ENCODE results near the gene TRIM51G.
"Not testable (repeated sequence)": the region's sequence is repeated elsewhere in the genome, so short reads cannot be mapped to it uniquely, and the experiment has no call there.

TRIM51G gene

GRCh38 chr11:48983785-48984184 is at the start of gene TRIM51G:
TRIM51G (minus strand) TSS chr11:48983885; CDS start chr11:48981695, 2,190 bp downstream.
- not testable (repeated sequence) for DNase-seq (ENCODE audit: low spot score)

GRCh38 chr11:49028523-49028922 is 44.8 kb upstream of the TRIM51G start, which contains the start of gene TRIM49B:
TRIM49B (plus strand) TSS chr11:49028823; CDS start chr11:49031600, 2,777 bp downstream.
- not testable (repeated sequence) for DNase-seq (ENCODE audit: low spot score)

- not testable (repeated sequence) for DNase-seq (ENCODE audit: low spot score)
These were observed 15.1 kb downstream of the TRIM51G start for GRCh38 chr11:48968592-48968991.

GRCh38 chr11:48955315-48956049 is 28.2 kb downstream of the TRIM51G start:
- not testable (repeated sequence) for DNase-seq (ENCODE audit: low spot score)

GRCh38 chr11:48945796-48946195 is 37.9 kb downstream of the TRIM51G start:
- DNase-seq (ENCODE audit: low spot score), result not testable (repeated sequence)
